H1 (cell line): Measurements from ENCODE around the gene OSTN. TPM values are rescaled to one million over a fixed set of nuclear protein-coding genes. Genes with fewer than 3 reads are reported as not detected.

Source experiments
- CTCF ChIA-PET: fragments of 300-600 bp; sonication (Branson Sonifier 250); formaldehyde crosslinking; loops from one replicate; lab custom pipeline; 2021; ENCODE audit not compliant: partially characterized antibody; lab: Charles Lee
- POLR2A ChIA-PET: fragments of 300-600 bp; sonication (Branson Sonifier 250); formaldehyde crosslinking; loops from one replicate; lab custom pipeline; 2021; ENCODE audit warnings: inconsistent platforms; ENCODE audit not compliant: partially characterized antibody; lab: Charles Lee
- DNase-seq, 2 experiments: peaks; one replicate each; pipeline versions ENCODE4 v3.0.0 to v3.0.0-alpha.2; 2010 to 2022; ENCODE audit warnings: low spot score in 2 of 2, low read depth in 1 of 2, mixed read lengths in 1 of 2
- FAIRE-seq: peaks from 2 replicates; lab custom pipeline; 2011; peaks lifted over from hg19 to GRCh38; lab: Jason Lieb, UNC
- H2AFZ ChIP-seq: 2 replicates; pipeline ENCODE4 v1.8.1; 2012; ENCODE audit warnings: low read length, inconsistent platforms
- H2AK5ac ChIP-seq: 2 replicates; pipeline ENCODE4 v1.6.1; 2013; ENCODE audit warnings: low read depth, low read length
- H2BK120ac ChIP-seq: replicated peaks from 2 replicates; pipeline ENCODE3; 2013; ENCODE audit warnings: low read depth, low read length, inconsistent platforms
- H2BK12ac ChIP-seq: 2 replicates; pipeline ENCODE4 v1.6.1; 2013; ENCODE audit warnings: low read depth, low read length
- H2BK15ac ChIP-seq: 2 replicates; pipeline ENCODE4 v1.6.1; 2013; ENCODE audit warnings: low read length
- H2BK20ac ChIP-seq: 2 replicates; pipeline ENCODE4 v1.6.1; 2013; ENCODE audit warnings: low read length
- H2BK5ac ChIP-seq: 2 replicates; pipeline ENCODE4 v1.6.1; 2013; ENCODE audit warnings: low read depth, low read length
- H3K14ac ChIP-seq: 2 replicates; pipeline ENCODE4 v1.6.1; 2013; ENCODE audit warnings: inconsistent platforms; ENCODE audit not compliant: insufficient read length
- H3K18ac ChIP-seq: 2 replicates; pipeline ENCODE4 v1.6.1; 2013; ENCODE audit warnings: low read length; ENCODE audit errors: extremely low read depth
- H3K23ac ChIP-seq: 2 replicates; pipeline ENCODE4 v1.6.1; 2013; ENCODE audit warnings: inconsistent platforms; ENCODE audit not compliant: insufficient read length
- H3K23me2 ChIP-seq: 2 replicates; pipeline ENCODE4 v1.6.1; 2013; ENCODE audit warnings: low read depth, low read length
- H3K27ac ChIP-seq: 2 replicates; pipeline ENCODE4 v1.6.1; 2011; ENCODE audit warnings: low read depth, low read length, inconsistent platforms
- H3K27me3 ChIP-seq, 4 experiments: replicated peaks in 1 of 4; 1 replicate in 1 of 4; 2 replicates in 3 of 4; pipeline versions ENCODE4 v1.6.1 to v1.8.1; 2011 to 2013; ENCODE audit warnings: low read length in 3 of 4, mild to moderate bottlenecking in 3 of 4, inconsistent platforms in 2 of 4, mixed read lengths in 2 of 4, moderate library complexity in 1 of 4; ENCODE audit not compliant: control insufficient read depth in 3 of 4, insufficient read depth in 3 of 4; ENCODE audit errors: extremely low read depth in 1 of 4
- H3K36me3 ChIP-seq, 4 experiments: 2 replicates each; pipeline versions ENCODE4 v1.6.1 to v1.8.1; 2011 to 2013; ENCODE audit warnings: mild to moderate bottlenecking in 4 of 4, low read length in 3 of 4, moderate library complexity in 2 of 4, control low read depth in 1 of 4, inconsistent platforms in 1 of 4; ENCODE audit not compliant: insufficient read depth in 4 of 4, control insufficient read depth in 2 of 4
- H3K4ac ChIP-seq: replicated peaks from 2 replicates; pipeline ENCODE3; 2013; ENCODE audit warnings: low read length, low read depth, mixed read lengths, inconsistent platforms; ENCODE audit not compliant: insufficient read length
- H3K4me1 ChIP-seq, 4 experiments: replicated peaks in 1 of 4; 1 replicate in 1 of 4; 2 replicates in 3 of 4; pipeline versions ENCODE4 v1.6.1 to v1.8.1; 2011 to 2013; ENCODE audit warnings: low read length in 3 of 4, inconsistent platforms in 2 of 4, mixed read lengths in 1 of 4; ENCODE audit not compliant: insufficient read depth in 4 of 4, control insufficient read depth in 3 of 4
- H3K4me2 ChIP-seq, 2 experiments: 2 replicates each; pipeline versions ENCODE4 v1.6.1 to v1.8.1; 2011 to 2013; ENCODE audit warnings: low read depth in 2 of 2, low read length in 2 of 2, control low read depth in 1 of 2, inconsistent platforms in 1 of 2, mild to moderate bottlenecking in 1 of 2; ENCODE audit not compliant: insufficient read depth in 1 of 2
- H3K4me3 ChIP-seq, 4 experiments: fragments of 200-600, 300-600 bp in 1 of 4; sonication (generic), shearing (Covaris generic), sonication (Bioruptor Twin) in 1 of 4; 2 replicates each; pipeline versions ENCODE4 v1.5.1 to v1.8.1; 2011 to 2016; ENCODE audit warnings: low read length in 4 of 4, low read depth in 3 of 4, control low read depth in 2 of 4, inconsistent platforms in 2 of 4, mild to moderate bottlenecking in 2 of 4, mixed read lengths in 1 of 4, moderate library complexity in 1 of 4; ENCODE audit not compliant: insufficient read depth in 2 of 4; ENCODE audit errors: extremely low read depth in 1 of 4
- H3K56ac ChIP-seq: replicated peaks from 2 replicates; pipeline ENCODE3; 2013; ENCODE audit warnings: low read depth, mild to moderate bottlenecking, mixed read lengths, low read length, inconsistent platforms; ENCODE audit not compliant: insufficient read length
- H3K79me1 ChIP-seq: 2 replicates; pipeline ENCODE4 v1.6.1; 2013; ENCODE audit warnings: low read depth, low read length, control low read depth
- H3K79me2 ChIP-seq, 2 experiments: 2 replicates each; pipeline versions ENCODE4 v1.6.1 to v1.8.1; 2012 to 2013; ENCODE audit warnings: low read length in 2 of 2, mild to moderate bottlenecking in 2 of 2, inconsistent platforms in 1 of 2; ENCODE audit not compliant: insufficient read depth in 2 of 2, control insufficient read depth in 1 of 2
- H3K9ac ChIP-seq, 4 experiments: replicated peaks in 1 of 4; 1 replicate in 1 of 4; 2 replicates in 3 of 4; pipeline versions ENCODE4 v1.6.1 to v1.8.1; 2011 to 2013; ENCODE audit warnings: low read depth in 3 of 4, low read length in 3 of 4, control low read depth in 2 of 4, mild to moderate bottlenecking in 2 of 4, moderate library complexity in 2 of 4, inconsistent platforms in 1 of 4; ENCODE audit errors: extremely low read depth in 1 of 4
- H3K9me3 ChIP-seq, 2 experiments: 2 replicates each; pipeline versions ENCODE4 v1.6.1 to v1.8.1; 2012 to 2013; ENCODE audit warnings: mild to moderate bottlenecking in 2 of 2, moderate library complexity in 2 of 2, control low read depth in 1 of 2, inconsistent platforms in 1 of 2, low read depth in 1 of 2, low read length in 1 of 2, mixed read lengths in 1 of 2; ENCODE audit not compliant: insufficient read depth in 2 of 2
- H4K20me1 ChIP-seq, 2 experiments: replicated peaks in 1 of 2; 2 replicates each; pipeline versions ENCODE3 to v1.8.1; 2011 to 2013; ENCODE audit warnings: inconsistent platforms in 2 of 2, low read length in 2 of 2, mild to moderate bottlenecking in 1 of 2; ENCODE audit not compliant: insufficient read depth in 2 of 2, control insufficient read depth in 1 of 2
- H4K5ac ChIP-seq: 2 replicates; pipeline ENCODE4 v1.6.1; 2013; ENCODE audit warnings: low read length, low read depth, mixed read lengths, inconsistent platforms; ENCODE audit not compliant: insufficient read length
- H4K8ac ChIP-seq: 2 replicates; pipeline ENCODE4 v1.8.0; 2013; ENCODE audit warnings: mild to moderate bottlenecking, moderate library complexity, low read length, inconsistent platforms; ENCODE audit not compliant: insufficient read depth; ENCODE audit errors: extremely low read depth
- H4K91ac ChIP-seq: replicated peaks from 2 replicates; pipeline ENCODE3; 2013; ENCODE audit warnings: low read length, mixed read lengths, inconsistent platforms; ENCODE audit not compliant: insufficient read length
- BRCA1 ChIP-seq: IDR thresholded peaks from 2 replicates; pipeline ENCODE4 v1.6.1; 2012; ENCODE audit warnings: low read depth, low read length, improper control_type of control experiment
- EZH2 ChIP-seq: fragments of 200-600 bp; sonication (generic); IDR thresholded peaks from 2 replicates; pipeline ENCODE4 v1.7.1; 2012; ENCODE audit warnings: low read depth, mild to moderate bottlenecking, moderate library complexity, low read length, inconsistent platforms; ENCODE audit not compliant: severe bottlenecking
- FOSL1 ChIP-seq: IDR thresholded peaks from 2 replicates; pipeline ENCODE4 v1.6.1; 2011; ENCODE audit warnings: mild to moderate bottlenecking, low read depth, low read length, moderate library complexity; ENCODE audit not compliant: insufficient read depth
- KDM5A ChIP-seq: fragments of 200-600 bp; IDR thresholded peaks from 2 replicates; pipeline ENCODE4 v1.7.1; 2012; ENCODE audit warnings: mild to moderate bottlenecking, low read length, inconsistent platforms, mixed read lengths
- POLR2A ChIP-seq, 2 experiments: IDR thresholded peaks; 1 replicate in 1 of 2; 2 replicates in 1 of 2; pipeline ENCODE4 v1.6.1; 2011; ENCODE audit warnings: low read depth in 2 of 2, low read length in 2 of 2, mild to moderate bottlenecking in 2 of 2; ENCODE audit errors: control extremely low read depth in 1 of 2
- SIN3A ChIP-seq, 2 experiments: IDR thresholded peaks in 1 of 2; conservative IDR thresholded peaks in 1 of 2; 2 replicates each; pipeline ENCODE4 v1.6.1; 2011 to 2012; ENCODE audit warnings: low read length in 2 of 2, improper control_type of control experiment in 1 of 2, low read depth in 1 of 2, mild to moderate bottlenecking in 1 of 2
- YY1 ChIP-seq: IDR thresholded peaks from 2 replicates; pipeline ENCODE4 v1.6.1; 2011; ENCODE audit warnings: low read depth, mild to moderate bottlenecking, low read length
- WGBS, 2 experiments: shearing (Covaris generic) in 1 of 2; methylation state at CpG; one replicate each; pipeline versions ENCODE4 v1.1.6 to v1.1.7; 2013 to 2015; ENCODE audit warnings: low lambda C conversion rate in 2 of 2, mixed read lengths in 2 of 2, inconsistent platforms in 1 of 2, low coverage in 1 of 2, missing lambda C conversion rate in 1 of 2; ENCODE audit not compliant: insufficient replicate concordance in 2 of 2, insufficient coverage in 1 of 2, insufficient read length in 1 of 2; ENCODE audit errors: extremely low coverage in 1 of 2, missing lambda C conversion rate in 1 of 2; 5-methylcytosine and 5-hydroxymethylcytosine counted together
- polyA plus RNA-seq, 7 experiments: library from polyadenylated mRNA; depleted of rRNA in 3 of 7; stranded (reverse) in 5 of 7; unstranded in 2 of 7; fragments of >200 nt in 5 of 7; fragments of 200-250 nt in 2 of 7; gene quantifications; 1 replicate in 5 of 7; 2 replicates in 1 of 7; 4 replicates in 1 of 7; pipeline versions ENCODE4 v1.2.1 to v1.2.3, GENCODE V29; 2011 to 2013; ENCODE audit warnings: missing spikeins in 2 of 7, mixed read lengths in 2 of 7
- total RNA-seq: library from RNA; stranded (reverse); fragmentation: NEBNext Ultra II Directional; extraction: Animal tissue kit (Norgen Biotek cat#: 25700); gene quantifications from 2 replicates; pipeline ENCODE4 v1.2.1, GENCODE V29; 2021
- TF ChIP-seq, protein P1 (sequence below): IDR thresholded peaks from 2 replicates; pipeline ENCODE4 v1.6.1; 2012; ENCODE audit warnings: low read length, inconsistent platforms
- TF ChIP-seq, protein P2 (sequence below): IDR thresholded peaks from 2 replicates; pipeline ENCODE4 v1.6.1; 2012; ENCODE audit warnings: inconsistent platforms
- TF ChIP-seq, protein P3 (sequence below), 3 experiments: IDR thresholded peaks; 1 replicate in 2 of 3; 2 replicates in 1 of 3; pipeline versions ENCODE4 v1.5.1 to v1.6.1; 2011; ENCODE audit warnings: low read length in 3 of 3, mild to moderate bottlenecking in 3 of 3, inconsistent platforms in 2 of 3, low read depth in 1 of 3, moderate library complexity in 1 of 3; ENCODE audit not compliant: insufficient read depth in 1 of 3; ENCODE audit errors: control extremely low read depth in 1 of 3

The OSTN gene
- total and polyA plus RNA-seq, 2 of the 8 experiments (the other 6 are each of a cell fraction or from before 2014, with no cell fraction given), result not detected

DNA sequence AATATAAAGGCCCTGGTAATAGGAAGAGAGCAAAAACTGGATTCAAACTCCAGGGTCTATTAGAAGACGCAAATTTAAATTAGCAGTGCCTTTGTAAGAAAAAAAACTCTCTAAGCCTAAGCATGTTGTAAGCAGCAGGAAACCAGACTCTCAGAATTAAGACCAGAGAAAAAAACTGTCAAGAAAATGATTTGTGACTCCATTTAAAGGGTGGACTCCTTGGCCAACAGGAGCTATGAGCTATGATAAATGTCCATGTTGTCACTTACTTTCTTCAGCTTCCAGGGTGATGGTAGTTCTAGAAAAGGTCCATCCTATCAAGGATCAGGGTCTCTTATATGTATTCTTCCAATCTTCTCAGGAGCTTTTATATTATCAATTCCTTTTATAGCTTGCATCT lies 95.2 kb downstream of the OSTN start:
- no peaks in the 10 kb centered on the region for H3K23me2 ChIP-seq
- H2BK20ac ChIP-seq, result no peak overlapping the region
- H3K4me2 ChIP-seq, result no peak overlapping the region
- H2AK5ac ChIP-seq, result no peak overlapping the region
- no peak overlapping the region for H2BK12ac ChIP-seq
- no peaks in the 10 kb centered on the region for H3K79me1 ChIP-seq
- H3K18ac ChIP-seq, result no peak overlapping the region
- H3K4me1 ChIP-seq, result no peaks in the 10 kb centered on the region
- no peak overlapping the region for H2BK15ac ChIP-seq
- no peaks in the 10 kb centered on the region for H3K36me3 ChIP-seq
- ChIA-PET CTCF (interaction anchor here (0.7 kb wide), 1 partner anchor 125 kb away, joined by 3 read pairs; no protein-coding TSS in a partner anchor), POLR2A (no interaction called here)
- H3K27ac ChIP-seq, result no peak overlapping the region
- WGBS, 2 experiments, result 100% methylated on average over 1 of the region's 1 CpG; no CpG with 5 or more reads in 1 of the 2 experiments
- H3K23ac ChIP-seq, result no peak overlapping the region
- no peak overlapping the region for H2AFZ ChIP-seq
- H3K79me2 ChIP-seq, result no peaks in the 10 kb centered on the region
- H3K9me3 ChIP-seq, result no peaks in the 10 kb centered on the region
- no peak overlapping the region for H3K9ac ChIP-seq
- no peak for FAIRE-seq
- no peak overlapping the region for H3K56ac ChIP-seq
- H3K4ac ChIP-seq, result no peak overlapping the region
- H4K5ac ChIP-seq, result no peak overlapping the region
- H2BK120ac ChIP-seq, result no peak overlapping the region
- no peaks in the 10 kb centered on the region for H3K27me3 ChIP-seq
- no peaks in the 10 kb centered on the region for H4K20me1 ChIP-seq
- DNase-seq, result no peak
- no peak overlapping the region for H2BK5ac ChIP-seq
- H4K91ac ChIP-seq, result no peak overlapping the region
- H3K14ac ChIP-seq, result no peak overlapping the region
- H3K4me3 ChIP-seq, result no peak overlapping the region
- H4K8ac ChIP-seq, result no peak overlapping the region
- TF ChIP-seq, protein P1, sequence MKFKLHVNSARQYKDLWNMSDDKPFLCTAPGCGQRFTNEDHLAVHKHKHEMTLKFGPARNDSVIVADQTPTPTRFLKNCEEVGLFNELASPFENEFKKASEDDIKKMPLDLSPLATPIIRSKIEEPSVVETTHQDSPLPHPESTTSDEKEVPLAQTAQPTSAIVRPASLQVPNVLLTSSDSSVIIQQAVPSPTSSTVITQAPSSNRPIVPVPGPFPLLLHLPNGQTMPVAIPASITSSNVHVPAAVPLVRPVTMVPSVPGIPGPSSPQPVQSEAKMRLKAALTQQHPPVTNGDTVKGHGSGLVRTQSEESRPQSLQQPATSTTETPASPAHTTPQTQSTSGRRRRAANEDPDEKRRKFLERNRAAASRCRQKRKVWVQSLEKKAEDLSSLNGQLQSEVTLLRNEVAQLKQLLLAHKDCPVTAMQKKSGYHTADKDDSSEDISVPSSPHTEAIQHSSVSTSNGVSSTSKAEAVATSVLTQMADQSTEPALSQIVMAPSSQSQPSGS, result no peak
- no peak for TF ChIP-seq YY1
- no peak for TF ChIP-seq KDM5A
- TF ChIP-seq, protein P2, sequence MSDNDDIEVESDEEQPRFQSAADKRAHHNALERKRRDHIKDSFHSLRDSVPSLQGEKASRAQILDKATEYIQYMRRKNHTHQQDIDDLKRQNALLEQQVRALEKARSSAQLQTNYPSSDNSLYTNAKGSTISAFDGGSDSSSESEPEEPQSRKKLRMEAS, result no peak
- TF ChIP-seq BRCA1, result no peak
- TF ChIP-seq, protein P3, sequence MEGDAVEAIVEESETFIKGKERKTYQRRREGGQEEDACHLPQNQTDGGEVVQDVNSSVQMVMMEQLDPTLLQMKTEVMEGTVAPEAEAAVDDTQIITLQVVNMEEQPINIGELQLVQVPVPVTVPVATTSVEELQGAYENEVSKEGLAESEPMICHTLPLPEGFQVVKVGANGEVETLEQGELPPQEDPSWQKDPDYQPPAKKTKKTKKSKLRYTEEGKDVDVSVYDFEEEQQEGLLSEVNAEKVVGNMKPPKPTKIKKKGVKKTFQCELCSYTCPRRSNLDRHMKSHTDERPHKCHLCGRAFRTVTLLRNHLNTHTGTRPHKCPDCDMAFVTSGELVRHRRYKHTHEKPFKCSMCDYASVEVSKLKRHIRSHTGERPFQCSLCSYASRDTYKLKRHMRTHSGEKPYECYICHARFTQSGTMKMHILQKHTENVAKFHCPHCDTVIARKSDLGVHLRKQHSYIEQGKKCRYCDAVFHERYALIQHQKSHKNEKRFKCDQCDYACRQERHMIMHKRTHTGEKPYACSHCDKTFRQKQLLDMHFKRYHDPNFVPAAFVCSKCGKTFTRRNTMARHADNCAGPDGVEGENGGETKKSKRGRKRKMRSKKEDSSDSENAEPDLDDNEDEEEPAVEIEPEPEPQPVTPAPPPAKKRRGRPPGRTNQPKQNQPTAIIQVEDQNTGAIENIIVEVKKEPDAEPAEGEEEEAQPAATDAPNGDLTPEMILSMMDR (IDR thresholded peaks at IDR 0.05; ENCODE audit: control extremely low read depth in 1 of 3, insufficient read depth in 1 of 3, low read depth in 1 of 3, low read length in 3 of 3), result no peak
- no peak for TF ChIP-seq FOSL1
- no peak for TF ChIP-seq SIN3A (conservative IDR thresholded peaks at IDR 0.05 in 1 of 2, IDR thresholded peaks at IDR 0.05 in 1 of 2; ENCODE audit: low read depth in 1 of 2, low read length in 2 of 2)
- TF ChIP-seq EZH2, result no peak
- TF ChIP-seq POLR2A (IDR thresholded peaks at IDR 0.05; ENCODE audit: control extremely low read depth in 1 of 2, low read depth in 2 of 2, low read length in 2 of 2), result no peak
